H1 (cell line): Measurements from ENCODE around the gene GRIA2. TPM values are rescaled to one million over a fixed set of nuclear protein-coding genes. Genes with fewer than 3 reads are reported as not detected.

Source experiments
- CTCF ChIA-PET: fragments of 300-600 bp; sonication (Branson Sonifier 250); formaldehyde crosslinking; loops from one replicate; lab custom pipeline; 2021; ENCODE audit not compliant: partially characterized antibody; lab: Charles Lee
- POLR2A ChIA-PET: fragments of 300-600 bp; sonication (Branson Sonifier 250); formaldehyde crosslinking; loops from one replicate; lab custom pipeline; 2021; ENCODE audit warnings: inconsistent platforms; ENCODE audit not compliant: partially characterized antibody; lab: Charles Lee
- DNase-seq, 2 experiments: peaks; one replicate each; pipeline versions ENCODE4 v3.0.0 to v3.0.0-alpha.2; 2010 to 2022; ENCODE audit warnings: low spot score in 2 of 2, low read depth in 1 of 2, mixed read lengths in 1 of 2
- FAIRE-seq: peaks from 2 replicates; lab custom pipeline; 2011; peaks lifted over from hg19 to GRCh38; lab: Jason Lieb, UNC
- H2AFZ ChIP-seq: 2 replicates; pipeline ENCODE4 v1.8.1; 2012; ENCODE audit warnings: low read length, inconsistent platforms
- H2AK5ac ChIP-seq: 2 replicates; pipeline ENCODE4 v1.6.1; 2013; ENCODE audit warnings: low read depth, low read length
- H2BK120ac ChIP-seq: replicated peaks from 2 replicates; pipeline ENCODE3; 2013; ENCODE audit warnings: low read depth, low read length, inconsistent platforms
- H2BK12ac ChIP-seq: 2 replicates; pipeline ENCODE4 v1.6.1; 2013; ENCODE audit warnings: low read depth, low read length
- H2BK15ac ChIP-seq: 2 replicates; pipeline ENCODE4 v1.6.1; 2013; ENCODE audit warnings: low read length
- H2BK20ac ChIP-seq: 2 replicates; pipeline ENCODE4 v1.6.1; 2013; ENCODE audit warnings: low read length
- H2BK5ac ChIP-seq: 2 replicates; pipeline ENCODE4 v1.6.1; 2013; ENCODE audit warnings: low read depth, low read length
- H3K14ac ChIP-seq: 2 replicates; pipeline ENCODE4 v1.6.1; 2013; ENCODE audit warnings: inconsistent platforms; ENCODE audit not compliant: insufficient read length
- H3K18ac ChIP-seq: 2 replicates; pipeline ENCODE4 v1.6.1; 2013; ENCODE audit warnings: low read length; ENCODE audit errors: extremely low read depth
- H3K23ac ChIP-seq: 2 replicates; pipeline ENCODE4 v1.6.1; 2013; ENCODE audit warnings: inconsistent platforms; ENCODE audit not compliant: insufficient read length
- H3K23me2 ChIP-seq: 2 replicates; pipeline ENCODE4 v1.6.1; 2013; ENCODE audit warnings: low read depth, low read length
- H3K27ac ChIP-seq: 2 replicates; pipeline ENCODE4 v1.6.1; 2011; ENCODE audit warnings: low read depth, low read length, inconsistent platforms
- H3K27me3 ChIP-seq, 4 experiments: replicated peaks in 1 of 4; 1 replicate in 1 of 4; 2 replicates in 3 of 4; pipeline versions ENCODE4 v1.6.1 to v1.8.1; 2011 to 2013; ENCODE audit warnings: low read length in 3 of 4, mild to moderate bottlenecking in 3 of 4, inconsistent platforms in 2 of 4, mixed read lengths in 2 of 4, moderate library complexity in 1 of 4; ENCODE audit not compliant: control insufficient read depth in 3 of 4, insufficient read depth in 3 of 4; ENCODE audit errors: extremely low read depth in 1 of 4
- H3K36me3 ChIP-seq, 4 experiments: 2 replicates each; pipeline versions ENCODE4 v1.6.1 to v1.8.1; 2011 to 2013; ENCODE audit warnings: mild to moderate bottlenecking in 4 of 4, low read length in 3 of 4, moderate library complexity in 2 of 4, control low read depth in 1 of 4, inconsistent platforms in 1 of 4; ENCODE audit not compliant: insufficient read depth in 4 of 4, control insufficient read depth in 2 of 4
- H3K4ac ChIP-seq: replicated peaks from 2 replicates; pipeline ENCODE3; 2013; ENCODE audit warnings: low read length, low read depth, mixed read lengths, inconsistent platforms; ENCODE audit not compliant: insufficient read length
- H3K4me1 ChIP-seq, 4 experiments: replicated peaks in 1 of 4; 1 replicate in 1 of 4; 2 replicates in 3 of 4; pipeline versions ENCODE4 v1.6.1 to v1.8.1; 2011 to 2013; ENCODE audit warnings: low read length in 3 of 4, inconsistent platforms in 2 of 4, mixed read lengths in 1 of 4; ENCODE audit not compliant: insufficient read depth in 4 of 4, control insufficient read depth in 3 of 4
- H3K4me2 ChIP-seq, 2 experiments: 2 replicates each; pipeline versions ENCODE4 v1.6.1 to v1.8.1; 2011 to 2013; ENCODE audit warnings: low read depth in 2 of 2, low read length in 2 of 2, control low read depth in 1 of 2, inconsistent platforms in 1 of 2, mild to moderate bottlenecking in 1 of 2; ENCODE audit not compliant: insufficient read depth in 1 of 2
- H3K4me3 ChIP-seq, 4 experiments: fragments of 200-600, 300-600 bp in 1 of 4; sonication (generic), shearing (Covaris generic), sonication (Bioruptor Twin) in 1 of 4; 2 replicates each; pipeline versions ENCODE4 v1.5.1 to v1.8.1; 2011 to 2016; ENCODE audit warnings: low read length in 4 of 4, low read depth in 3 of 4, control low read depth in 2 of 4, inconsistent platforms in 2 of 4, mild to moderate bottlenecking in 2 of 4, mixed read lengths in 1 of 4, moderate library complexity in 1 of 4; ENCODE audit not compliant: insufficient read depth in 2 of 4; ENCODE audit errors: extremely low read depth in 1 of 4
- H3K56ac ChIP-seq: replicated peaks from 2 replicates; pipeline ENCODE3; 2013; ENCODE audit warnings: low read depth, mild to moderate bottlenecking, mixed read lengths, low read length, inconsistent platforms; ENCODE audit not compliant: insufficient read length
- H3K79me1 ChIP-seq: 2 replicates; pipeline ENCODE4 v1.6.1; 2013; ENCODE audit warnings: low read depth, low read length, control low read depth
- H3K79me2 ChIP-seq, 2 experiments: 2 replicates each; pipeline versions ENCODE4 v1.6.1 to v1.8.1; 2012 to 2013; ENCODE audit warnings: low read length in 2 of 2, mild to moderate bottlenecking in 2 of 2, inconsistent platforms in 1 of 2; ENCODE audit not compliant: insufficient read depth in 2 of 2, control insufficient read depth in 1 of 2
- H3K9ac ChIP-seq, 4 experiments: replicated peaks in 1 of 4; 1 replicate in 1 of 4; 2 replicates in 3 of 4; pipeline versions ENCODE4 v1.6.1 to v1.8.1; 2011 to 2013; ENCODE audit warnings: low read depth in 3 of 4, low read length in 3 of 4, control low read depth in 2 of 4, mild to moderate bottlenecking in 2 of 4, moderate library complexity in 2 of 4, inconsistent platforms in 1 of 4; ENCODE audit errors: extremely low read depth in 1 of 4
- H3K9me3 ChIP-seq, 2 experiments: 2 replicates each; pipeline versions ENCODE4 v1.6.1 to v1.8.1; 2012 to 2013; ENCODE audit warnings: mild to moderate bottlenecking in 2 of 2, moderate library complexity in 2 of 2, control low read depth in 1 of 2, inconsistent platforms in 1 of 2, low read depth in 1 of 2, low read length in 1 of 2, mixed read lengths in 1 of 2; ENCODE audit not compliant: insufficient read depth in 2 of 2
- H4K20me1 ChIP-seq, 2 experiments: replicated peaks in 1 of 2; 2 replicates each; pipeline versions ENCODE3 to v1.8.1; 2011 to 2013; ENCODE audit warnings: inconsistent platforms in 2 of 2, low read length in 2 of 2, mild to moderate bottlenecking in 1 of 2; ENCODE audit not compliant: insufficient read depth in 2 of 2, control insufficient read depth in 1 of 2
- H4K5ac ChIP-seq: 2 replicates; pipeline ENCODE4 v1.6.1; 2013; ENCODE audit warnings: low read length, low read depth, mixed read lengths, inconsistent platforms; ENCODE audit not compliant: insufficient read length
- H4K8ac ChIP-seq: 2 replicates; pipeline ENCODE4 v1.8.0; 2013; ENCODE audit warnings: mild to moderate bottlenecking, moderate library complexity, low read length, inconsistent platforms; ENCODE audit not compliant: insufficient read depth; ENCODE audit errors: extremely low read depth
- H4K91ac ChIP-seq: replicated peaks from 2 replicates; pipeline ENCODE3; 2013; ENCODE audit warnings: low read length, mixed read lengths, inconsistent platforms; ENCODE audit not compliant: insufficient read length
- ASH2L ChIP-seq: fragments of 200-600, 300-600 bp; sonication (generic); IDR thresholded peaks from one replicate; pipeline ENCODE4 v1.7.1; 2017; ENCODE audit warnings: low read length
- CEBPB ChIP-seq: IDR thresholded peaks from 2 replicates; pipeline ENCODE4 v1.6.1; 2012; ENCODE audit warnings: low read depth, low read length
- CREB1 ChIP-seq: IDR thresholded peaks from 2 replicates; pipeline ENCODE4 v1.6.1; 2012; ENCODE audit warnings: inconsistent platforms
- CTBP2 ChIP-seq: IDR thresholded peaks from 2 replicates; pipeline ENCODE4 v1.7.0; 2011; ENCODE audit warnings: borderline replicate concordance, mild to moderate bottlenecking, moderate library complexity, mixed read lengths, low read length; ENCODE audit not compliant: insufficient read depth, insufficient read length
- JUN ChIP-seq: IDR thresholded peaks from 2 replicates; pipeline ENCODE4 v1.6.1; 2011; ENCODE audit warnings: low read depth, mild to moderate bottlenecking, improper control_type of control experiment, low read length
- MAFK ChIP-seq: IDR thresholded peaks from 2 replicates; pipeline ENCODE4 v1.6.1; 2012; ENCODE audit warnings: low read depth, mild to moderate bottlenecking, improper control_type of control experiment, low read length
- PHF8 ChIP-seq: fragments of 200-600 bp; sonication (generic); conservative IDR thresholded peaks from 2 replicates; pipeline ENCODE4 v1.7.1; 2012; ENCODE audit warnings: low read depth, mild to moderate bottlenecking, inconsistent platforms, low read length, moderate library complexity
- POLR2AphosphoS5 ChIP-seq: IDR thresholded peaks from 2 replicates; pipeline ENCODE4 v1.6.1; 2011; ENCODE audit warnings: low read depth, low read length
- RFX5 ChIP-seq: IDR thresholded peaks from 2 replicates; pipeline ENCODE4 v1.6.1; 2011; ENCODE audit warnings: low read depth, low read length, improper control_type of control experiment, borderline replicate concordance
- RNF2 ChIP-seq: fragments of 200-900, 300-1000 bp; sonication (generic); IDR thresholded peaks from 2 replicates; pipeline ENCODE4 v1.7.1; 2016; ENCODE audit warnings: borderline replicate concordance, low read depth, mild to moderate bottlenecking, antibody characterized with exemption, low read length; ENCODE audit not compliant: poor library complexity, severe bottlenecking; ENCODE audit errors: missing control alignments
- RXRA ChIP-seq: IDR thresholded peaks from 2 replicates; pipeline ENCODE4 v1.6.1; 2011; ENCODE audit warnings: low read depth, mild to moderate bottlenecking, low read length, moderate library complexity; ENCODE audit not compliant: insufficient read depth
- TAF7 ChIP-seq: optimal IDR thresholded peaks from 2 replicates; pipeline ENCODE3; 2011; ENCODE audit warnings: low read depth, mild to moderate bottlenecking, inconsistent platforms, low read length, moderate library complexity, borderline replicate concordance
- TBP ChIP-seq: IDR thresholded peaks from 2 replicates; pipeline ENCODE4 v1.6.1; 2011; ENCODE audit warnings: low read depth, low read length, improper control_type of control experiment
- WGBS, 2 experiments: shearing (Covaris generic) in 1 of 2; methylation state at CpG; one replicate each; pipeline versions ENCODE4 v1.1.6 to v1.1.7; 2013 to 2015; ENCODE audit warnings: low lambda C conversion rate in 2 of 2, mixed read lengths in 2 of 2, inconsistent platforms in 1 of 2, low coverage in 1 of 2, missing lambda C conversion rate in 1 of 2; ENCODE audit not compliant: insufficient replicate concordance in 2 of 2, insufficient coverage in 1 of 2, insufficient read length in 1 of 2; ENCODE audit errors: extremely low coverage in 1 of 2, missing lambda C conversion rate in 1 of 2; 5-methylcytosine and 5-hydroxymethylcytosine counted together
- polyA plus RNA-seq, 7 experiments: library from polyadenylated mRNA; depleted of rRNA in 3 of 7; stranded (reverse) in 5 of 7; unstranded in 2 of 7; fragments of >200 nt in 5 of 7; fragments of 200-250 nt in 2 of 7; gene quantifications; 1 replicate in 5 of 7; 2 replicates in 1 of 7; 4 replicates in 1 of 7; pipeline versions ENCODE4 v1.2.1 to v1.2.3, GENCODE V29; 2011 to 2013; ENCODE audit warnings: missing spikeins in 2 of 7, mixed read lengths in 2 of 7
- total RNA-seq: library from RNA; stranded (reverse); fragmentation: NEBNext Ultra II Directional; extraction: Animal tissue kit (Norgen Biotek cat#: 25700); gene quantifications from 2 replicates; pipeline ENCODE4 v1.2.1, GENCODE V29; 2021

Gene GRIA2
- total and polyA plus RNA-seq, 2 of the 8 experiments (the other 6 are each of a cell fraction or from before 2014, with no cell fraction given) = not detected

DNA sequence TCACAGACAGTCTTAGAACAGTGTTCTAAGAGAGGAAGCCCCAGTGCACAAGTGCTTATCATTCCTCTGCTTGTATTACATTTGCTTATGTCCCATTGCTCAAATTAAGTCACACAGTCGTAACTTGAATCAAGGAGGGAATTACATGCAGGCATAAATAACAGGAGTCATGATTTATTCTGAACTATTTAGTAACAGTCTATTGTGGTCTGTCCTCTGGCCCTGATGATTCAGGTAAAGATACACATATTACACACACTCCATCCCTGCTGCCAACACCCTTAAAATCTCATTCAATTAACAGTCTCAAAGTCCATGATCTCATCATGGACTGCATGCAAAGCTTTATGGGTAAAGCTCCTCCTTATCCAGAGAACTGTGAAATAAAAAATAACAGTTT, 60.1 kb downstream of the GRIA2 start:
- no peak overlapping the region for H2BK12ac ChIP-seq
- no peak overlapping the region for H3K56ac ChIP-seq
- TF ChIP-seq PHF8 (no peak), TAF7 (no peak), POLR2AphosphoS5 (no peak), RXRA (no peak), CREB1 (no peak), CTBP2 (no peak), RNF2 (no peak), MAFK (no peak), TBP (no peak), RFX5 (no peak), CEBPB (no peak), ASH2L (no peak), JUN (no peak)
- TF ChIP-seq, all 59 proteins: peak for 0
- H3K27ac ChIP-seq = no peak overlapping the region
- no peak for FAIRE-seq
- no peak overlapping the region for H4K8ac ChIP-seq
- H4K91ac ChIP-seq = no peak overlapping the region
- no peak overlapping the region for H2BK120ac ChIP-seq
- H4K5ac ChIP-seq = no peak overlapping the region
- POLR2A ChIA-PET = no interaction called here
- no peaks in the 10 kb centered on the region for H3K79me2 ChIP-seq
- H3K9ac ChIP-seq = no peak overlapping the region
- no peak overlapping the region for H2AFZ ChIP-seq
- no peak overlapping the region for H2BK20ac ChIP-seq
- no peaks in the 10 kb centered on the region; the same call in 1 of the 2 replicates for H3K23me2 ChIP-seq
- H3K4me2 ChIP-seq = no peak overlapping the region
- no peaks in the 10 kb centered on the region for H4K20me1 ChIP-seq
- H3K9me3 ChIP-seq = no peaks in the 10 kb centered on the region
- 94% methylated on average over 1 of the region's 1 CpG; no CpG with 5 or more reads in 1 of the 2 experiments for WGBS, 2 experiments
- CTCF ChIA-PET = no interaction called here
- H3K27me3 ChIP-seq = no peaks in the 10 kb centered on the region
- H2BK5ac ChIP-seq = no peak overlapping the region
- no peak for DNase-seq
- H3K18ac ChIP-seq = no peak overlapping the region
- H3K14ac ChIP-seq = no peak overlapping the region
- no peaks in the 10 kb centered on the region for H3K36me3 ChIP-seq
- no peaks in the 10 kb centered on the region for H3K79me1 ChIP-seq
- H2AK5ac ChIP-seq = no peak overlapping the region
- H3K23ac ChIP-seq = no peak overlapping the region
- H3K4me1 ChIP-seq = no peaks in the 10 kb centered on the region
- no peak overlapping the region for H2BK15ac ChIP-seq
- H3K4ac ChIP-seq = no peak overlapping the region
- no peak overlapping the region for H3K4me3 ChIP-seq
